HEK293 (cell line): ENCODE measurements around the gene SUPT5H.

Experiments used
- BCL11A ChIP-seq: fragments of 450-650 bp; formaldehyde crosslinking; IDR thresholded peaks from 2 replicates; pipeline ENCODE4 v1.5.1; 2016; ENCODE audit warnings: low read depth, missing biosample characterization, missing genetic modification characterization
- CTCF ChIP-seq: fragments of 450-650 bp; formaldehyde crosslinking; IDR thresholded peaks from 2 replicates; pipeline ENCODE4 v1.5.1; 2016; ENCODE audit warnings: missing biosample characterization, missing genetic modification characterization
- FEZF1 ChIP-seq: fragments of 450-650 bp; formaldehyde crosslinking; IDR thresholded peaks from 2 replicates; pipeline ENCODE4 v1.5.1; 2016; ENCODE audit warnings: missing biosample characterization, missing genetic modification characterization
- HOXC10 ChIP-seq: sonication (generic); formaldehyde crosslinking; IDR thresholded peaks from 2 replicates; pipeline ENCODE4 v1.8.1; 2023; ENCODE audit warnings: mild to moderate bottlenecking, missing genetic modification reagents
- KLF16 ChIP-seq: fragments of 450-650 bp; formaldehyde crosslinking; IDR thresholded peaks from 2 replicates; pipeline ENCODE4 v1.5.1; 2017; ENCODE audit warnings: missing biosample characterization, missing genetic modification characterization
- KLF8 ChIP-seq: fragments of 450-650 bp; formaldehyde crosslinking; IDR thresholded peaks from 2 replicates; pipeline ENCODE4 v1.5.1; 2016; ENCODE audit warnings: missing biosample characterization, missing genetic modification characterization
- ZBTB11 ChIP-seq: fragments of 450-650 bp; formaldehyde crosslinking; conservative IDR thresholded peaks from 2 replicates; pipeline ENCODE4 v1.5.1; 2016; ENCODE audit warnings: low read depth, missing biosample characterization, missing genetic modification characterization
- ZFHX2 ChIP-seq: fragments of 450-650 bp; formaldehyde crosslinking; conservative IDR thresholded peaks from 2 replicates; pipeline ENCODE4 v1.5.1; 2016; ENCODE audit warnings: missing biosample characterization, missing genetic modification characterization
- ZFP37 ChIP-seq: fragments of 450-650 bp; formaldehyde crosslinking; IDR thresholded peaks from 2 replicates; pipeline ENCODE4 v1.5.1; 2016; ENCODE audit warnings: missing biosample characterization, missing genetic modification characterization
- ZFP41 ChIP-seq: fragments of 450-650 bp; formaldehyde crosslinking; IDR thresholded peaks from 2 replicates; pipeline ENCODE4 v1.5.1; 2016; ENCODE audit warnings: missing biosample characterization, missing genetic modification characterization, borderline replicate concordance
- ZNF121 ChIP-seq: fragments of 450-650 bp; formaldehyde crosslinking; IDR thresholded peaks from 2 replicates; pipeline ENCODE4 v1.5.1; 2016; ENCODE audit warnings: missing biosample characterization, missing genetic modification characterization
- ZNF155 ChIP-seq: fragments of 450-650 bp; formaldehyde crosslinking; IDR thresholded peaks from 2 replicates; pipeline ENCODE4 v1.5.1; 2016; ENCODE audit warnings: missing biosample characterization, missing genetic modification characterization
- ZNF341 ChIP-seq: fragments of 450-650 bp; formaldehyde crosslinking; IDR thresholded peaks from 2 replicates; pipeline ENCODE4; 2016; ENCODE audit warnings: low read depth, missing biosample characterization, missing genetic modification characterization
- ZNF549 ChIP-seq: fragments of 450-650 bp; IDR thresholded peaks from 2 replicates; pipeline ENCODE4 v1.5.1; 2018; ENCODE audit warnings: missing biosample characterization, missing genetic modification characterization, mild to moderate bottlenecking, inconsistent platforms, moderate library complexity
- ZNF596 ChIP-seq: fragments of 450-650 bp; IDR thresholded peaks from 2 replicates; pipeline ENCODE4 v1.5.0; 2018; ENCODE audit warnings: missing biosample characterization, mild to moderate bottlenecking, missing genetic modification characterization, moderate library complexity
- ZNF624 ChIP-seq: fragments of 450-650 bp; formaldehyde crosslinking; IDR thresholded peaks from 2 replicates; pipeline ENCODE4 v1.5.1; 2017; ENCODE audit warnings: missing biosample characterization, missing genetic modification characterization
- ZNF629 ChIP-seq: fragments of 450-650 bp; formaldehyde crosslinking; IDR thresholded peaks from 2 replicates; pipeline ENCODE4 v1.5.1; 2017; ENCODE audit warnings: missing biosample characterization, missing genetic modification characterization
- ZNF639 ChIP-seq: fragments of 450-650 bp; formaldehyde crosslinking; IDR thresholded peaks from 2 replicates; pipeline ENCODE4 v1.5.1; 2016; ENCODE audit warnings: missing biosample characterization, missing genetic modification characterization
- ZNF677 ChIP-seq: fragments of 450-650 bp; IDR thresholded peaks from 2 replicates; pipeline ENCODE4 v1.5.0; 2018; ENCODE audit warnings: missing biosample characterization, mild to moderate bottlenecking, missing genetic modification characterization, moderate library complexity
- ZNF792 ChIP-seq: fragments of 450-650 bp; formaldehyde crosslinking; IDR thresholded peaks from 2 replicates; pipeline ENCODE4 v1.5.1; 2016; ENCODE audit warnings: missing biosample characterization, missing genetic modification characterization
- ZSCAN18 ChIP-seq: fragments of 450-650 bp; formaldehyde crosslinking; IDR thresholded peaks from 2 replicates; pipeline ENCODE4 v1.5.1; 2016; ENCODE audit warnings: missing biosample characterization, missing genetic modification characterization
- ZXDB ChIP-seq: fragments of 450-650 bp; formaldehyde crosslinking; IDR thresholded peaks from 2 replicates; pipeline ENCODE4 v1.5.1; 2016; ENCODE audit warnings: missing biosample characterization, missing genetic modification characterization
- TF ChIP-seq, protein P1 (sequence below): fragments of 450-650 bp; formaldehyde crosslinking; IDR thresholded peaks from 2 replicates; pipeline ENCODE4 v1.5.1; 2016; ENCODE audit warnings: missing biosample characterization, missing genetic modification characterization
- TF ChIP-seq, protein P2 (sequence below): fragments of 450-650 bp; formaldehyde crosslinking; IDR thresholded peaks from 2 replicates; pipeline ENCODE4; 2016; ENCODE audit warnings: missing biosample characterization, missing genetic modification characterization

The SUPT5H gene

DNA sequence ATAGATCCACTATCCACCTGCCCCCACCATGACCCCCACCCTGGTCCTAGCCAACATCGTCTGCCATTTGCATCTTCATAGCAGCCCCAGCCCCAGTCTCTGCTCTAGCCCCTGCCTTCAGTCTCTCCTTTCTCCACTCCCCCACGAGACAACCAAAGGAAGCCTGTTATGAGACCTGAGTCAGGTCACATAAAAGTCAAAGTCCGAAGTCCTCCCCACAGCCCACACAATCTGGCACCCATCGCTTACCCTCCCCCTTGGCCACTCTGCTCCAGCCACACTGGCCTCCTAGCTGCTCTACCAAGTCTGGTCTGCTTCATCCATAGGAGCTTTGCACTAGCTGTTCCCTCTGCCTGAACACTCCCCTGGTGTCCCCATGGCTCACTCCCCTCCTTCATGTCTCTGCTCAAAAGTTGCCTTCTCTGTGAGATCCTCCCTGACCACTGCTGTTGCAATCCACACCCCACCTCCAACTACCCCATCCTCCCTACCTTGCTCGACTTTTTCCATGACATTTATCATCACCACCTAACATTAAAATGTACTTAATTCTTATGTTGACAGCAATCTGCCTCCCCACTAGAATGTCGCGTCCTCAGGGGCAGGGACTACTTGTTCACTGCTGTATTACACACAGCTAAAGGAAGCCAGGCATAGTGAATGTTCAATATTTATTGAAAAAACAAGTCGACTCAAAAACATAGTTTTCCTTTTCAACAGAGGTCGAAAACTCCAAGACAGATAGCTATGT is 34.1 kb upstream of the SUPT5H start (continued):
- TF ChIP-seq ZNF624 (tag by site-specific recombination) (no peak), KLF16 (no peak), FEZF1 (tag by site-specific recombination) (no peak), ZFHX2 (tag by site-specific recombination) (peak; percentile 65), ZNF677 (tag by site-specific recombination) (no peak), KLF8 (tag by site-specific recombination) (no peak), HOXC10 (no peak), ZFP41 (no peak), ZNF792 (tag by site-specific recombination) (0 out of 2 replicates have a peak, but pooled peaks have one; percentile 0), ZFP37 (tag by site-specific recombination) (no peak), ZNF121 (tag by site-specific recombination) (no peak), ZNF341 (peak; percentile 98), BCL11A (tag by site-specific recombination) (no peak; the same call in 1 of the 2 replicates), ZNF549 (tag by site-specific recombination) (no peak), ZNF629 (tag by site-specific recombination) (no peak), ZNF639 (tag by site-specific recombination) (no peak), ZXDB (tag by site-specific recombination) (no peak), ZBTB11 (0 out of 2 replicates have a peak, but pooled peaks have one; percentile 39), ZNF596 (tag by site-specific recombination) (no peak), ZNF155 (tag by site-specific recombination) (0 out of 2 replicates have a peak, but pooled peaks have one; percentile 38), CTCF (tag by site-specific recombination) (0 out of 2 replicates have a peak, but pooled peaks have one; percentile 6), ZSCAN18 (tag by site-specific recombination) (no peak)
- TF ChIP-seq, protein P1, sequence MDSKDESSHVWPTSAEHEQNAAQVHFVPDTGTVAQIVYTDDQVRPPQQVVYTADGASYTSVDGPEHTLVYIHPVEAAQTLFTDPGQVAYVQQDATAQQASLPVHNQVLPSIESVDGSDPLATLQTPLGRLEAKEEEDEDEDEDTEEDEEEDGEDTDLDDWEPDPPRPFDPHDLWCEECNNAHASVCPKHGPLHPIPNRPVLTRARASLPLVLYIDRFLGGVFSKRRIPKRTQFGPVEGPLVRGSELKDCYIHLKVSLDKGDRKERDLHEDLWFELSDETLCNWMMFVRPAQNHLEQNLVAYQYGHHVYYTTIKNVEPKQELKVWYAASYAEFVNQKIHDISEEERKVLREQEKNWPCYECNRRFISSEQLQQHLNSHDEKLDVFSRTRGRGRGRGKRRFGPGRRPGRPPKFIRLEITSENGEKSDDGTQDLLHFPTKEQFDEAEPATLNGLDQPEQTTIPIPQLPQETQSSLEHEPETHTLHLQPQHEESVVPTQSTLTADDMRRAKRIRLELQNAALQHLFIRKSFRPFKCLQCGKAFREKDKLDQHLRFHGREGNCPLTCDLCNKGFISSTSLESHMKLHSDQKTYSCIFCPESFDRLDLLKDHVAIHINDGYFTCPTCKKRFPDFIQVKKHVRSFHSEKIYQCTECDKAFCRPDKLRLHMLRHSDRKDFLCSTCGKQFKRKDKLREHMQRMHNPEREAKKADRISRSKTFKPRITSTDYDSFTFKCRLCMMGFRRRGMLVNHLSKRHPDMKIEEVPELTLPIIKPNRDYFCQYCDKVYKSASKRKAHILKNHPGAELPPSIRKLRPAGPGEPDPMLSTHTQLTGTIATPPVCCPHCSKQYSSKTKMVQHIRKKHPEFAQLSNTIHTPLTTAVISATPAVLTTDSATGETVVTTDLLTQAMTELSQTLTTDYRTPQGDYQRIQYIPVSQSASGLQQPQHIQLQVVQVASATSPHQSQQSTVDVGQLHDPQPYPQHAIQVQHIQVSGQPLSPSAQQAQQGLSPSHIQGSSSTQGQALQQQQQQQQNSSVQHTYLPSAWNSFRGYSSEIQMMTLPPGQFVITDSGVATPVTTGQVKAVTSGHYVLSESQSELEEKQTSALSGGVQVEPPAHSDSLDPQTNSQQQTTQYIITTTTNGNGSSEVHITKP (tag by site-specific recombination), result no peak
- TF ChIP-seq, protein P2, sequence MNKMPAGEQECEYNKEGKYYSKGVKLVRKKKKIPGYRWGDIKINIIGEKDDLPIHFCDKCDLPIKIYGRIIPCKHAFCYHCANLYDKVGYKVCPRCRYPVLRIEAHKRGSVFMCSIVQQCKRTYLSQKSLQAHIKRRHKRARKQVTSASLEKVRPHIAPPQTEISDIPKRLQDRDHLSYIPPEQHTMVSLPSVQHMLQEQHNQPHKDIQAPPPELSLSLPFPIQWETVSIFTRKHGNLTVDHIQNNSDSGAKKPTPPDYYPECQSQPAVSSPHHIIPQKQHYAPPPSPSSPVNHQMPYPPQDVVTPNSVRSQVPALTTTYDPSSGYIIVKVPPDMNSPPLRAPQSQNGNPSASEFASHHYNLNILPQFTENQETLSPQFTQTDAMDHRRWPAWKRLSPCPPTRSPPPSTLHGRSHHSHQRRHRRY (tag by site-specific recombination), result peak; percentile 25; the same call in 1 of the 2 replicates
